Ramos (cell line): Measurements from ENCODE around the gene ETV4.

Source experiments
- in situ Hi-C: fragments of 300-500 bp; cut with MboI; formaldehyde crosslinking; loops from one replicate; pipeline ENCODE4 v1.14.3; 2022; ENCODE audit warnings: low sequenced_read_pairs; ENCODE audit not compliant: unreplicated experiment

ETV4 gene

GRCh38 chr17:43547659-43548256, 1.6 kb upstream of the ETV4 start:
- in situ Hi-C loops = no loop called here

- in situ Hi-C loops = no loop called here
These were observed 1.0 kb upstream of the ETV4 start for GRCh38 chr17:43547189-43547550.

- in situ Hi-C loops = no loop called here
These were observed 832 bp downstream of the ETV4 start for GRCh38 chr17:43545383-43545632.

GRCh38 chr17:43543771-43544575, 2.2 kb downstream of the ETV4 start:
- in situ Hi-C loops = no loop called here

- in situ Hi-C loops = no loop called here
These were observed 2.8 kb downstream of the ETV4 start for GRCh38 chr17:43543300-43543699.

GRCh38 chr17:43542859-43543258, 3.3 kb downstream of the ETV4 start:
- in situ Hi-C loops = no loop called here

- in situ Hi-C loops = no loop called here
These were observed 5.1 kb downstream of the ETV4 start for GRCh38 chr17:43540821-43541674.

- in situ Hi-C loops = no loop called here
These were observed 9.7 kb downstream of the ETV4 start for GRCh38 chr17:43536236-43536992.

GRCh38 chr17:43534909-43535308, 11.2 kb downstream of the ETV4 start:
- in situ Hi-C loops = no loop called here

GRCh38 chr17:43533699-43534098, 12.4 kb downstream of the ETV4 start:
- in situ Hi-C loops = no loop called here

- in situ Hi-C loops = no loop called here
These were observed 13.6 kb downstream of the ETV4 start for GRCh38 chr17:43532581-43532980.

GRCh38 chr17:43531955-43532354, 14.2 kb downstream of the ETV4 start:
- in situ Hi-C loops = no loop called here

GRCh38 chr17:43531082-43531378, 15.1 kb downstream of the ETV4 start:
- in situ Hi-C loops = no loop called here

GRCh38 chr17:43530288-43531081, 15.7 kb downstream of the ETV4 start:
- in situ Hi-C loops = no loop called here

GRCh38 chr17:43529947-43530287, 16.2 kb downstream of the ETV4 start:
- in situ Hi-C loops = no loop called here

- in situ Hi-C loops = no loop called here
These were observed 16.9 kb downstream of the ETV4 start for GRCh38 chr17:43528988-43529814.

- in situ Hi-C loops = no loop called here
These were observed 17.7 kb downstream of the ETV4 start for GRCh38 chr17:43528319-43528987.

GRCh38 chr17:43526886-43527648, 19.1 kb downstream of the ETV4 start:
- in situ Hi-C loops = no loop called here
